ENCODE results near the gene LTO1.

The LTO1 gene

DNA sequence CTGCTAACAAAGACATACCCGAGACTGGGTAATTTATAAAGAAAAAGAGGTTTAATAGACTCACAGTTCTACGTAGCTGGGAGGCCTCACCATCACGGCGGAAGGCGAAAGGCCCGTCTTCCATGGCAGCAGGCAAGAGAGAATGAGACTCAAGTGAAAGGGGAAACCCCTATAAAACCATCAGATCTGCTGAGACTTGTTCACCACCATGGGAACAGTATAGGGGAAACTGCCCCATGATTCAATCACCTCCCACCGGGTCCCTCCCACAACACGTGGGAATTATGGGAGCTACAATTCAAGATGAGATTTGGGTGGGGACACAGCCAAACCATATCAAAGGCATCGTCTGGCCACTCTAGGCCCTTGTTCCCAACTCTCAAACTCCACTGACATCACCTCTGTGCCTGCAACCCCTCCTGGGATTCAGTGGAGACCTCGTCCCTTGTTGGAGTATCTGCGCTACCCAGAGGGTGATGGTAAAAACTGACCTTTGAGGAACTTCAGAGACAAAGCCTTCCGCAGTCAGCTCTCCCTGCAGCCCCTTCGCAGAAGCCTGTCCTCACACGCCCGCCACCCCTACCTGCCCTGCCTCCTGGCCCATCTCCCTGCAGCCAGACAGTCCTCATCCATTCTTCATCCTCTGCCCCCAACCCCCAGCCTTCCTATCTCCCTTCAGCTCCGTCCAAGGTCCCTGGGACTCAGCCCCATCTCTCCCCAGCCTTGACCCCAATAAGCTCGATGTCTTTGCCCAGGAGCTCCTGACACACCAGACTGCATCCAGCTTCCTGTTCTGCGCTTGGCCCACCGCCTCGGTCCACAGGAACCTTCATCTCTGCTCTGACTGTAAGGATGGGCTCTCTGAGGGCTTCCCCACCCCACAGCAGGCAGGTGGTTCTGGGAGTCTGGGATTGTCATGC, 18.4 kb downstream of the LTO1 start:
- DNase-seq: no peak

DNA sequence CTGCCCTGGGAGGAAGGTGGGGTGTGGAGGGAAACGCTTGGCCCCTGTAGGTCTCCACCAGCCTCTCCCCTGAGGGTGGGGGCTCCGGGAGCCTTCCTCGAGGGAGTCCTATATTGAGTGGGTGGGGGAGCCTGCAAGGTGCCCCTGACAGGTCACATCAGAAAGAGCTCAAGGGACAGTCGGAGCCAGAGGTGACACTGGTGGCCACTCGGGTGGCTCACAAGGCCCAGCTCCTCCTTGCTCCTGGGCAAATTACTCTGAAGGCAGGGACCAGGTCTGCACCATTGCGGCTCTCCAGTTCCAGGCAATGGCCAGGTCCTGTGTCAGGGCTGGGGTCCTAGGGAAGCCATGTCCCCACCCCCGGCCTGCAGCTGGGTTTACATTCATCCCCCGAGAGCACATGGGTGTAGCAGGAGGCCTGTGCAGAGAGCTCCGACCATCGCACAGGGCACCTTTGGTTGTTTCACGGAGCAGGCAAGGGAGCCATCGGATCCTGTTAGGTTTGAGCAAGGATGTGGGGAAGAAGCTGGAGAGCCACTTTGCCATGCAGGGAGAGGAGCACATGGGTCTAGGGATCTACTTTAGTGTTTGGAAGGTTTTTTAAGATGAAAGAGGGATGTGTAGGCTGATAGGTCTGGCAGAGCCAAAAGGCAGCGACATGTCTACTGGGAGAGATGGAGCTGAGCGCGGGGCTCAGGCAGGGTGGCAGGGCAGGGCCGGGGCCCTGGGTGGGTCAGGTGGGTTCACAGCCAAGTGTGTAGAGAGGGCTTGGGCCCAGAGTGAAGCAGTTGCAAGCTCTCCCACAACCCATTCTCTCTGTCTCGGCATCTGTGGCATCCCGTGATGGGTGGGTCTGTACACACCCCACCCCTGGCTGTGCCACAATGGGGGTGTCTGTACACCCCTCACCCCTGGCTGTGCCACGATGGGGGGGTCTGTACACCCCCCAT, 19.4 kb downstream of the LTO1 start:
- DNase-seq: no peak

DNA sequence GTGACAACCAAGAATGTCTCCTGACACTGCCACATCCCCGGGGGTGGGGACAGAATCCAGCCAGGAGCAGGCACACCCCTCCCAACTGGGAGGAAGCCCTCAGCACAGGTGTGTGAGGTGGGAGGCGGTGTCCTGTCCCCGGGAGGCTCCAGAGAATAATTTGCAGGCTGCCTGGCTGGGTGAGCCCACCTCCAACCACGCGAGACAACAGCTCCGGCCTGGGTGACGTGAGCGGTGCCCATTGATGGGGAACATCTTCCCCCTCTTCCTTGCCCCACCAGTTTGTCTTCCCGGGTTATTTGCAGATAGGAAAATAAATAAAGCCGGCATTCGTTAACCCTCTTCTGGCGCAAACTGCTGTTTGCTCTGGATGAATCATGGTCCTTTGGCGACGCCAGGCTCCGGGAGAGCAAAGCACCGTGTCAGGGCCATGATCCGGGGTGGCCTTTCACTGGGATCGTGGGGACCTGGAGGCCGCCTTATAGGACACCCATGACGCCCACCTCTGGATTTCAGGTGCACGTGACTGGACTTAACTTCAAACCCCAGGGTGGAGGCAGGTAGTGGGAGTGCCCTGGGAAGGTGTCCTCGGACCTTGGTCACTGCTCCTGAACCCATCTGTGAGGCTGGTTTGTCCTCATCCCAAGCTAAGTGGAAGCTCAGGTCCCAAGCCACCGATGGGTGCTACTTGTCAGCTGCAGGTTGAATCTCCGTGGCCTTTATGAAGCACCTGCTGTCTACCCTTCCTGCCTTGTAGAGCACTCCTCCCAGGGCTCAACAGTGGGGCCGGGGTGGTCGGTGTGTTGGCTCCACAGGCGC, 20.3 kb downstream of the LTO1 start:
- no peak for DNase-seq

DNA sequence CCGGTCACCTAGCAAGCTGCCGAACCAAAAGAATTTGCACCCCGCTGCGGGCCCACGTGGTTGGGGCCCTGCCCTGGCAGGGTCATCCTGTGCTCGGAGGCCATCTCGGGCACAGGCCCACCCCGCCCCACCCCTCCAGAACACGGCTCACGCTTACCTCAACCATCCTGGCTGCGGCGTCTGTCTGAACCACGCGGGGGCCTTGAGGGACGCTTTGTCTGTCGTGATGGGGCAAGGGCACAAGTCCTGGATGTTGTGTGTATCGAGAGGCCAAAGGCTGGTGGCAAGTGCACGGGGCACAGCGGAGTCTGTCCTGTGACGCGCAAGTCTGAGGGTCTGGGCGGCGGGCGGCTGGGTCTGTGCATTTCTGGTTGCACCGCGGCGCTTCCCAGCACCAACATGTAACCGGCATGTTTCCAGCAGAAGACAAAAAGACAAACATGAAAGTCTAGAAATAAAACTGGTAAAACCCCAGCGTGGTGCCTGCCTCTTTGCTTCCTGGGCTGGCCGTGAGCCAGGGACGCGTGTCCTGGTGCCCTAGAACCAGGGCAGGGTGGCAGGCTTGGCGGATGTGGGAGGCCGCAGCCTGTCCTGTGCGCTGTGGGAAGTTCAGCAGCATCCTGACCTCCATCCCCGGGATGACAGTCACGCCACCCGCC, 21.0 kb downstream of the LTO1 start:
- DNase-seq: no peak

DNA sequence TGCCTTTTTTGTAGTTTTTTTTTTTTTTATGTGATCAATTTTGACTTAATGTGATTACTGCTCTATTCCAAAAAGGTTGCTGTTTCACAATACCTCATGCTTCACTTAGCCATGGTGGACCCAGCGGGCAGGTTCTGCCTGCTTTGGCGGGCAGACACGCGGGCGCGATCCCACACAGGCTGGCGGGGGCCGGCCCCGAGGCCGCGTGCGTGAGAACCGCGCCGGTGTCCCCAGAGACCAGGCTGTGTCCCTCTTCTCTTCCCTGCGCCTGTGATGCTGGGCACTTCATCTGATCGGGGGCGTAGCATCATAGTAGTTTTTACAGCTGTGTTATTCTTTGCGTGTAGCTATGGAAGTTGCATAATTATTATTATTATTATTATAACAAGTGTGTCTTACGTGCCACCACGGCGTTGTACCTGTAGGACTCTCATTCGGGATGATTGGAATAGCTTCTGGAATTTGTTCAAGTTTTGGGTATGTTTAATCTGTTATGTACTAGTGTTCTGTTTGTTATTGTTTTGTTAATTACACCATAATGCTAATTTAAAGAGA, 21.7 kb downstream of the LTO1 start:
- DNase-seq: no peak

DNA sequence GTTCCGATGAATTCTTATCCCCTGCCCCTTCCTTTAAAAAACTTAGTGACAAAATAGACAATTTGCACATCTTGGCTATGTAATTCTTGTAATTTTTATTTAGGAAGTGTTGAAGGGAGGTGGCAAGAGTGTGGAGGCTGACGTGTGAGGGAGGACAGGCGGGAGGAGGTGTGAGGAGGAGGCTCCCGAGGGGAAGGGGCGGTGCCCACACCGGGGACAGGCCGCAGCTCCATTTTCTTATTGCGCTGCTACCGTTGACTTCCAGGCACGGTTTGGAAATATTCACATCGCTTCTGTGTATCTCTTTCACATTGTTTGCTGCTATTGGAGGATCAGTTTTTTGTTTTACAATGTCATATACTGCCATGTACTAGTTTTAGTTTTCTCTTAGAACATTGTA, 22.2 kb downstream of the LTO1 start:
- DNase-seq: no peak

DNA sequence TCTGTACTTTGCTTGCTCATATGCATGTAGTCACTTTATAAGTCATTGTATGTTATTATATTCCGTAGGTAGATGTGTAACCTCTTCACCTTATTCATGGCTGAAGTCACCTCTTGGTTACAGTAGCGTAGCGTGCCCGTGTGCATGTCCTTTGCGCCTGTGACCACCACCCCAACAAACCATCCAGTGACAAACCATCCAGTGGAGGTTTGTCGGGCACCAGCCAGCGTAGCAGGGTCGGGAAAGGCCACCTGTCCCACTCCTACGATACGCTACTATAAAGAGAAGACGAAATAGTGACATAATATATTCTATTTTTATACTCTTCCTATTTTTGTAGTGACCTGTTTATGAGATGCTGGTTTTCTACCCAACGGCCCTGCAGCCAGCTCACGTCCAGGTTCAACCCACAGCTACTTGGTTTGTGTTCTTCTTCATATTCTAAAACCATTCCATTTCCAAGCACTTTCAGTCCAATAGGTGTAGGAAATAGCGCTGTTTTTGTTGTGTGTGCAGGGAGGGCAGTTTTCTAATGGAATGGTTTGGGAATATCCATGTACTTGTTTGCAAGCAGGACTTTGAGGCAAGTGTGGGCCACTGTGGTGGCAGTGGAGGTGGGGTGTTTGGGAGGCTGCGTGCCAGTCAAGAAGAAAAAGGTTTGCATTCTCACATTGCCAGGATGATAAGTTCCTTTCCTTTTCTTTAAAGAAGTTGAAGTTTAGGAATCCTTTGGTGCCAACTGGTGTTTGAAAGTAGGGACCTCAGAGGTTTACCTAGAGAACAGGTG, 23.1 kb downstream of the LTO1 start:
- DNase-seq: no peak

DNA sequence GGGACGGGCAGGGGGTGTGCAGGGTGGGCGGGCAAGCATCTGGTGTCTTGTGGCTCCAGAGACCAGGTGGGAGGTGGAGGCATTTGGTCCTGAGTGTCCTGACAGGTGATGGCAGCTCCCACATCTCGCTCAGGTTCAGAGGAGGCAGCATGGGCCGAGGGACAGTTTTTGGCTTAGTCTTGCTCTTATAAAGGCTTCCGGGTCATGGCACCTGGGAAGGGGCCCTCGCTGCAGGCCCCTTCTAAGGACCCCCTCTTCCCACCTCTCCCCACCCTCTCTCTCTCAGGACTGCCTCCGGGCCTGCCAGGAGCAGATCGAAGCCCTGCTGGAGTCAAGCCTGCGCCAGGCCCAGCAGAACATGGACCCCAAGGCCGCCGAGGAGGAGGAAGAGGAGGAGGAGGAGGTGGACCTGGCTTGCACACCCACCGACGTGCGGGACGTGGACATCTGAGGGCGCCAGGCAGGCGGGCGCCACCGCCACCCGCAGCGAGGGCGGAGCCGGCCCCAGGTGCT, 24.3 kb downstream of the LTO1 start:
- no peak for DNase-seq

DNA sequence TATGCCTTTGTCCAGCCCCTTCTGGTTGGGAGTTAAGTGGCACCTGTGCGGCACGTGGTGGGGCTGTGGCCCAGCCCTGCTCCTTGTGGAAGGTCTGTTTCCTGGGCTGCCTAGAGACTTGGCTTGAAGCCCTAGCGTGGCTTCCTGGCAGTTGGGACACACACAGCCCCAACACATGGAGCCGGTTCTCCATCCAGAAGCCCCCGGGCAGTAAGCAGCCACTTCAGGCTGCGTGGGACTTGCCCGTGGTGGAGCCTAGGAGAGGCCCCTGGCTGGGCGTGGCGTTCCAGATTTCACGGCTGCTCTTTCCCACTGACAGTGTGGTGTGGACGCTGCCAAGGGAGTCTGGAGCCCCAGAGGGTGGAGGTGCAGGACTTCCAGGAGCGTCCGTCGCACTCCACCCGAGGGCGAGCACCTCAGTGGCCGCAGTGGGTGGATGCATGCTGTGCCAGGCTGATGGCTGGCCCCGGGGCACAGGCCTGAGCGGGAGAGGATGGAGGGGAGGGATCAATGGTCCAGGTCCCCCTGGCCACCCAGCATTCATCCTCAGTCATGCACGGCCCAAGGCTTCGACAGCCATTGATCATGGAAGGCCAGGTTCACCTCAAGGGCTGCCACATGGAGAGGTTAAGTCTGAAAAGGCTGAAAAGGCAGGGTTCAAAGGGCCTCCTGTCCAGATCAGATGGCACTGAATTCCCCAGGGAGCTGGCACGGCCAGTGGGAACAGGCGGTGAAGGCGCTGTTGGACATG, 24.9 kb downstream of the LTO1 start:
- no peak for DNase-seq

DNA sequence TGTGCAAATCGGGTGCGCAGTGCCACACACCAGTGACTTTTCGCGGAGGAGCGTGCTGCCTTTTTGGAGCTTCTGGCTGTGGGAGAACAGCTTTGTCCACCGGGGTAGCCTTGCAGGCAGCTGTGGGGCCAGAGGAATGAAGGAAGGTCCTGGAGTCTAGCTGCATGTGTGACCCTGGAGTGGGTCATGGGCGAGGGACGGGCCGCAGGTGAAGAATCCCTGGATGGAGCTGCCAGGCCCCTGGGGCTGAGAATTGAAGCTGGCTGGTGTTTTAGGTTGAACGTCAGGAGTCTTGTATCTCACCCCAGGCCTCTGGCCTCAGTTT, 25.6 kb downstream of the LTO1 start:
- DNase-seq: no peak

DNA sequence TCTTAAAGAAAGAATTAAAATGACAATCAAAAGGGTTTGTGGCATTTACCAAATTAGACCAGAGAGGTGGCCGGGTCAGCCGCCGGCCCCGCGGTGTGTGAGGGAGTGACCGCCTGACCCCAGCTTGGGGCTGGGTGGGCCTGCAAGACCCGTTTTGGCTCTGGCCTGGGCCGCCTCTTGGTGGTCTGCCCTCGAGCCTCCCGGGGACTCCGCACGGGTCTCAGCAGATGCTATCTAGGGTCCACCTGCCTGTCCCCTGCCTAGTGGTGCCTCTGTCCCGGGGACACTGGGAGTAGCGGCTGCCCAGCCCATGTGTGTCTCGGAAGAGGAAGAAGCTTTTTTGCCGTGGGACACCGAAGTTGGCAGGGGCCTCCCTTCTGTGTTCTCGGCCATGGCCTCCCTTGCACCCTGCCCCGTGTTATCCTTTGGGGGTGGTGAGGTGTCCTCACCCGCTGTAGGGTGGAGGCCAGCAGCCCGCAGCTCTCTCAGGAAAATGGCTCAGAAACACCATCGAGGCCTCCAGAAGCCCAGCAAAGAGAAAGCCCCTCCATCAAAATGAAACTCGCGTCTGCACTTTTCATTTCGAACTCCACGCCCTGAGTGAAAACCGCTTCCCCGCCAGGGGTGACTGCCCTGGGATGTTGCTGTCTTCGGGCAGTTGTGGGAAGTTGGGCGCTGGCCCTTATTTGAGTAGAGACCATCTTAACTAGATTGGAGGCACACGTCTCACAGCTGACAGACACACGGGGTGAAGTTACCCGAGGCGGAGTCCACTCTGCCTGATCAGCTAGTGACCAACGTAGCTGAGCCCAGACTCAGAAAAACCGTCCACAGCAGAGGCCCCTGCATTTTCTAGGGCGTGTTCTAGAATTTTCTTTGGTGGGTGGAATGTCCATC, 26.2 kb downstream of the LTO1 start:
- DNase-seq: no peak

DNA sequence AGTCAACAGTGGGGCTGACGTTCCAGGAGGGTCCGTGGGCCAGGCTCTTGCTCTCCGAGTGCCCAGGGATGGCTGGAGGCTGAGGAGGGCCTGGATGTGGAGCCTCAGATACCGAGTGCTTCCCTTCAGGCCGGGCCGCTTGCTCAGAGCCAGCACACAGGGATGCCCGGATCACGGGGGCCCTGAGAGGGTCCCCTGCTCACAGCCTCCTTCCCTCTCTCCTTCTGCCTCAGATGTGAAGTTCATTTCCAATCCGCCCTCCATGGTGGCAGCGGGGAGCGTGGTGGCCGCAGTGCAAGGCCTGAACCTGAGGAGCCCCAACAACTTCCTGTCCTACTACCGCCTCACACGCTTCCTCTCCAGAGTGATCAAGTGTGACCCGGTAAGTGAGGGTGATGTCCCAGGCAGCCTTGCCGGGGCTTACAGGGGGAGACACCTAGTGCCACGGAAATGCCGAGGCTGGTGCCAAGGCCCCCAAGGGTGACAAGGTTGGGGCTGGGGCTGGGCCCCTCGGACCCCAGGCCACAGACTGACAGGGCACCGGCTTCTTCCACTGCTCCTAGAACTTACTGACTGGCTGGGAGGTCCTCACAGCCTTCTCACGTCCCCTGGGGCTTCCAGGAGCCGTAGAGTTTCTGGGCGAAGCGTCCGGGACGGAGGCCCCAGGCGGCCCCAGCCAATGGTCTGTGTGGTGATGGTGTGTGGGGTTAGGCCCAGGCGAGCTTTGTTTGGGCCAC, 27.2 kb downstream of the LTO1 start:
- DNase-seq: no peak

DNA sequence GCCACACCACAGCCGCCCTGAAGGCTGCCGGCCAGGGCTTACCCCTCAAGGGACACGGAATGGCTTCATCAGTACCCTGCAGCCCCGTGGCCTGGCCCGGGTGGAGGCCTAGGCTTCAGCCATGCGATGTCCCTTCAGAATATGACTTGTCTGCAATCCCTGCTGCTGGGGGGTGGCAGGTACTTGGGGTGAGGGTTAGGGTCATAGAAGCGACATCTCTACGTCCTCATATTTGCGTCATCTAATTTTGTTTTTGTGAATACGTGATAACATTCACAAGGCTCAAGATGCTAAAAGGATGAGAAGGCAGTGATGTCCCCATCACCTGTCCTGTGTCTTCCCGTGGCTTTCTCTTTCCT, 27.8 kb downstream of the LTO1 start:
- DNase-seq: no peak

DNA sequence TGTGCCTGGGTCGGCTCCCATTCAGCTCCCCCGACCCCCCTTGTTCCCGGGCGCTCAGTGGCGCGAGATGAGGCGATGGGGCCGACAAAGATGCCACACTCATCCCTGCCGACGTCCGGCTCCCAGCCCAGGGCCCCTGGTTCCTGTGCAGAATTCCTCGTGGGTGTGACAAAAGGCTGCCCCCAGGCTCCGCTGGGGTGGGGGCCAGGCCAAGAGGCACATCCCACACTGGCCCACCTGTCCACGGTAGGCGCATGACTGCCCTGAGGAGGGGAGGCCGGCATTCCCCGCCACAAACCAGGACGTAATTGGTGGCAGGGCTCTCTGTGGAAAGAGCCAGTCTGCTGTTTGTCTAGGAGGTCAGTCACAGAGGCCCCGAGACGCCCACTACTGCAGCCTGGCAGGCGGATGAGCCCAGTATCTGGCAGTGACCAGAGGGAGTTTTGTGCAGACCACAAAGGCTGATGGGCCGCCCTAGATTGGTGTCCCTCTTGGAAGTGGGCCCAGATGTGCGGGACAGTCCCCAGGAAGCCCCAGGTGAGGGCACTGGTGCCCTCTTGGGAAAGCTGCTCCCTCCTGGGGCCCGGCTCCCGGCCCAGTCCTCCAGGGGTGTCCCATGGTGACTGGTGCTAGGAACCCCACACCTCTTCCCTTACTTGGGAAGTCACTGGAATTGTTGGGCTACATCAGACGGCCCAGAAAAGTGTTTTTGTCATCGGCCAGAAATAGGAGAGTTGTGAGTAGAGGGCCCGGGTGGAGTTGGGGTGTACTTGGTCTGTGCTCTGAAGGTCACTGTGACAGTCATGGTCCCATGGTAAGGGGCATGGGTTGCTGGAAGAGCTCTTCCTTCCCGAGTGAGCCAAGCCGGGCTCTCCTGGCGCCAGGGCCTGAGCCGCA, 28.4 kb downstream of the LTO1 start:
- DNase-seq: no peak

DNA sequence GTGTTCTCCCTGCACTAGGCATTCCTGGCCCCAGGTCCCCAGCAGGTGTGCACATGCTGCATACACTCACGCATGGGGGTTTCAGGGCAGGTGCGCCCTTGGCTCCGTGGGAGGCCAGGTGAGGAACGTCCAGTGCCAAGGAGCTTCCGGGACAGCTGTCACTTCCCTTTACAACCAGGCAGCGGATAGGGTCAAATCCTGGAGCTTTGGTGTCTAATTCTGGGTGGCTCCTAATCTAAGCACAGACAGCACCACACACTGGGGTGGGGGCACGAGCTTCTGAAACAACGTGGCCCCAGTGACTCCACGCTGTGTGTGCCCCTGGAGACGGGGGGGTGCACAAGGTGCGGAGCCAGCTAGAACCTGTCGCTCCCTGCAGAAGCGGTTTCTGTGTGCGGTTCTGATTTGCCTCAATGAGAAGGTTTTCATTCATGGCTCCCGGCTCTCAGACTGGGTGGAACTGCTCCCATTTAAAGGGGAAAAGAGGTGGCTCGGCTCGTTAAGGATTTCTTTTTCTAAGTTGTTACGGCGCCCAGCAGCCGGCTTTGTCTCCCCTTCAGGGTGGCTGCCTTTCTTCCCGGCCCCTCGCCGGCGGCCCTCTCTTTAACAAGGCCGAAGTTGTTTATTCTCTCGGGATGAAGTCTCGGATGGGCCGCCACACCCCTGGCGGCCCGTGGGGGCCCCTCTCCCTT, 29.2 kb downstream of the LTO1 start:
- DNase-seq: no peak

DNA sequence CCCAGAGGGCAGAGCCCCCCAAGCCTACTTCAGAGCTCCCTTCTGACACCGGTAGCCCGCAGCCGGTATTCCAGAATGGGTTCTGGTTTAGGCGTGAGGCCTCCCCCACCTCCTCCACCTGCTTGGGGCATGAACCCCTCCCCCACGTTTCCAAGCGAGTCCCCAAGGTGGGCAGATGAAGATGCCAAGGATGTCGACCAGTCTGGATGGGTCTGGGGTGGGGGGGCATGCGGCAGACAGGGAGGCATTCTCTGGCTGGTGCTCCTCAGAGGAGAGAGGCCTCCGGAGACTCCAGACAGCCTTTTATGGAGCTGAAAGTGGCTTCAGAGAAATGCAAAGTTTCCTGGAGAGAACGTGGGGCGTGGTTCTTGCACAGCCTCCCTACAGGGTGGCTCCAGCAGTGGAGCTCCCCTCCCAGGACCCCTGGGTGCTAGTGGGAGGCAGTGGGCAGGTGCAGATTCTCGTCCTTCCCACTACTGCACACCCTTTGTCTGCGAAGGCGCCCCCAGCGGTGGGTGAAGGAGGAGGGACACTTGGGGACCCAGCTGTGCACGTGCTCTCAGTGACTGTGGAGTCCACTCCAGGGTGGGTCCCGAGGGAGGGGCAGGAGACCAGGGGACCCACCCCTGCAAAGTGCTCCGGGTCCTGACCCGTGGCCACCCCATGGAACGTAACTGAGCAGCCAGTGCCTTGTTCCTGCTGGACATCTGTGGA, 30.0 kb downstream of the LTO1 start:
- DNase-seq: no peak
